Measurements from ENCODE around the gene HOGA1. TPM values are rescaled to one million over a fixed set of nuclear protein-coding genes. Genes with fewer than 3 reads are reported as not detected.
A peak's percentile ranks its signal among the peaks of the same experiment; 100 is the strongest.

Gene HOGA1
- total and polyA plus RNA-seq, 2 of the 13 experiments (the other 11 are each of a cell fraction or from before 2014, with no cell fraction given), result 7.6 to 19.5 TPM

GRCh38 chr10:97632949-97633884 is 49.0 kb downstream of the HOGA1 start, which contains the start of gene MORN4 (continued):
- TF ChIP-seq ZNF142 (CRISPR knock-in tag; IDR thresholded peaks at IDR 0.05) (no peak), POLR2AphosphoS2 (IDR thresholded peaks at IDR 0.05; ENCODE audit: low read depth, low read length) (no peak), ZNF543 (CRISPR knock-in tag; IDR thresholded peaks at IDR 0.05) (no peak), RCOR2 (CRISPR knock-in tag; IDR thresholded peaks at IDR 0.05) (0 out of 2 replicates have a peak, but pooled peaks have one; percentile 14), ETV6 (CRISPR knock-in tag; conservative IDR thresholded peaks at IDR 0.05) (no peak), ZNF619 (CRISPR knock-in tag; IDR thresholded peaks at IDR 0.05) (no peak), TERF1 (CRISPR knock-in tag; IDR thresholded peaks at IDR 0.05) (no peak), GATA4 (IDR thresholded peaks at IDR 0.05; ENCODE audit: borderline replicate concordance, low read depth) (0 out of 2 replicates have a peak, but pooled peaks have one; percentile 21), CAMTA2 (CRISPR knock-in tag; IDR thresholded peaks at IDR 0.05; ENCODE audit: borderline replicate concordance) (no peak), ZGPAT (CRISPR knock-in tag; IDR thresholded peaks at IDR 0.05) (peak; percentile 45; the same call in 1 of the 2 replicates), ZMYM2 (CRISPR knock-in tag; IDR thresholded peaks at IDR 0.05) (no peak), ELF4 (CRISPR knock-in tag; IDR thresholded peaks at IDR 0.05; ENCODE audit: borderline replicate concordance) (no peak), SAFB2 (CRISPR knock-in tag; IDR thresholded peaks at IDR 0.05; ENCODE audit: borderline replicate concordance, low read depth) (no peak), ZNF563 (CRISPR knock-in tag; IDR thresholded peaks at IDR 0.05) (0 out of 2 replicates have a peak, but pooled peaks have one; percentile 50), ZNF670 (CRISPR knock-in tag; IDR thresholded peaks at IDR 0.05; ENCODE audit: borderline replicate concordance) (no peak), ZNF296 (CRISPR knock-in tag; conservative IDR thresholded peaks at IDR 0.05) (no peak), ZNF564 (CRISPR knock-in tag; IDR thresholded peaks at IDR 0.05) (no peak), ZFAT (CRISPR knock-in tag; conservative IDR thresholded peaks at IDR 0.05) (no peak), ZNF343 (CRISPR knock-in tag; IDR thresholded peaks at IDR 0.05) (no peak), ZNF567 (CRISPR knock-in tag; IDR thresholded peaks at IDR 0.05; ENCODE audit: borderline replicate concordance) (0 out of 2 replicates have a peak, but pooled peaks have one; percentile 23), TARDBP (CRISPR knock-in tag; IDR thresholded peaks at IDR 0.05) (no peak)

Measured in HepG2 (cell line).